Spleen (tissue), 7 donors: ENCODE results near the gene C2orf42.

Experiments used
- CTCF ChIP-seq, 11 experiments: fragments of 200-600 bp in 7 of 11; fragments of 450-650 bp in 4 of 11; sonication (generic) in 4 of 11; IDR thresholded peaks in 8 of 11; conservative IDR thresholded peaks in 3 of 11; 1 replicate in 7 of 11; 2 replicates in 4 of 11; pipeline versions ENCODE4 v1.4.0 to v1.8.0; 2016 to 2021; ENCODE audit warnings: antibody characterized with exemption in 11 of 11, inconsistent platforms in 4 of 11, mild to moderate bottlenecking in 1 of 11
- POLR2A ChIP-seq, 3 donors: fragments of 450-650 bp; IDR thresholded peaks; one replicate each; pipeline ENCODE4 v1.5.1; 2017; ENCODE audit warnings: antibody characterized with exemption in 3 of 3, mild to moderate bottlenecking in 1 of 3
- POLR2AphosphoS5 ChIP-seq, 3 donors: sonication (generic); formaldehyde crosslinking; IDR thresholded peaks; one replicate each; pipeline ENCODE4 v1.5.1; 2017; ENCODE audit warnings: antibody characterized with exemption in 3 of 3
- donor health status: DM: no; HTN: no; CAD: no; lungs with moderate emphysema.
- donor health status: DM: no; HTN: no; CAD: no.
- donor health status: DM: no; HTN: no; CAD: no.

GRCh38 chr2:70214953-70215549, 24.2 kb upstream of the C2orf42 start:
- TF ChIP-seq CTCF (IDR thresholded peaks at IDR 0.05 in 8 of 11, conservative IDR thresholded peaks at IDR 0.05 in 3 of 11) (no peak), POLR2A (IDR thresholded peaks at IDR 0.05) (no peak), POLR2AphosphoS5 (IDR thresholded peaks at IDR 0.05) (no peak)
